Thyroid gland (tissue), 4 donors: ENCODE measurements around the gene MCF2L.

Experiments used
- CTCF ChIP-seq, 6 experiments: fragments of 200-600 bp in 3 of 6; fragments of 450-650 bp in 3 of 6; sonication (generic) in 3 of 6; IDR thresholded peaks; one replicate each; pipeline ENCODE4 v1.5.1; 2016 to 2019; ENCODE audit warnings: antibody characterized with exemption in 6 of 6, mild to moderate bottlenecking in 2 of 6, inconsistent platforms in 1 of 6, moderate library complexity in 1 of 6
- POLR2A ChIP-seq, 2 donors: fragments of 450-650 bp; IDR thresholded peaks; one replicate each; pipeline ENCODE4 v1.6.1; 2017; ENCODE audit warnings: antibody characterized with exemption in 2 of 2, mild to moderate bottlenecking in 2 of 2, moderate library complexity in 1 of 2

GRCh38 chr13:113061271-113061625 lies 92.2 kb downstream of the MCF2L start:
- no peak for TF ChIP-seq CTCF (IDR thresholded peaks at IDR 0.05)
- no peak for TF ChIP-seq POLR2A (IDR thresholded peaks at IDR 0.05)
